Stimulated activated CD8-positive, alpha-beta memory T cell treated with anti-CD3 and anti-CD28 coated beads, Interleukin-12 subunit alpha, Interleukin-12 subunit beta, amount 100 ng/mL, for 24 hours (primary cell): Measurements from ENCODE around the gene TAMALIN.

Source experiments
- DNase-seq: peaks from one replicate; pipeline ENCODE4 v3.0.0-alpha.2; 2020; ENCODE audit errors: extremely low read depth

Gene TAMALIN

GRCh38 chr12:52055731-52056711, 49.3 kb downstream of the TAMALIN start:
- DNase-seq = no peak

DNA sequence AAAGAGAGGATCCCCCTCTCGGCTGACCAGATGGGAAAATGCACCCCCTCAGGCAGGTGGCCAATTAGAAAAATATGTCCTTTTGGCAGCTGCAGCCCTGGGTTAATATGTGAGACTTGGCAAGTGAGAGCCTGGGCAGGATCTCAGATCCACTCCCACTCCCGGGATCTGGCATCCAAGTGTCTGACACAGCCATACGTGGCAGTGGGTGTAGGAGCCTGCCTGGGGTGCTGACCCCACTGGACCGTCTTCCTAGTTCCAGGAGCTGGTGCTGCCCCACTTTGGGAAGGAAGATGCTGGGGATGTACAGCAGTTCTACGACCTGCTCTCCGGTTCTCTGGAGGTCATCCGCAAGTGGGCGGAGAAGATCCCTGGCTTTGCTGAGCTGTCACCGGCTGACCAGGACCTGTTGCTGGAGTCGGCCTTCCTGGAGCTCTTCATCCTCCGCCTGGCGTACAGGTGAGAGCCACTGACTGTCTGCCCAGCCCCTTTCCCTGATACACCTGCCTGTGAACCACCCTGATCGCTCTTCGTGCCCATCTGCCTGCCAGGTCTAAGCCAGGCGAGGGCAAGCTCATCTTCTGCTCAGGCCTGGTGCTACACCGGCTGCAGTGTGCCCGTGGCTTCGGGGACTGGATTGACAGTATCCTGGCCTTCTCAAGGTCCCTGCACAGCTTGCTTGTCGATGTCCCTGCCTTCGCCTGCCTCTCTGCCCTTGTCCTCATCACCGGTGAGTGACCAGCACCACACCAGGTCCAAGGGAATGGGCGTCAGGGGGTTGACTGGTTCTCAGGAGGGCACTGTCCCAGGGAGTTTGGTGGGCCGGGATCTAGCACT, 50.3 kb downstream of the TAMALIN start:
- no peak for DNase-seq

DNA sequence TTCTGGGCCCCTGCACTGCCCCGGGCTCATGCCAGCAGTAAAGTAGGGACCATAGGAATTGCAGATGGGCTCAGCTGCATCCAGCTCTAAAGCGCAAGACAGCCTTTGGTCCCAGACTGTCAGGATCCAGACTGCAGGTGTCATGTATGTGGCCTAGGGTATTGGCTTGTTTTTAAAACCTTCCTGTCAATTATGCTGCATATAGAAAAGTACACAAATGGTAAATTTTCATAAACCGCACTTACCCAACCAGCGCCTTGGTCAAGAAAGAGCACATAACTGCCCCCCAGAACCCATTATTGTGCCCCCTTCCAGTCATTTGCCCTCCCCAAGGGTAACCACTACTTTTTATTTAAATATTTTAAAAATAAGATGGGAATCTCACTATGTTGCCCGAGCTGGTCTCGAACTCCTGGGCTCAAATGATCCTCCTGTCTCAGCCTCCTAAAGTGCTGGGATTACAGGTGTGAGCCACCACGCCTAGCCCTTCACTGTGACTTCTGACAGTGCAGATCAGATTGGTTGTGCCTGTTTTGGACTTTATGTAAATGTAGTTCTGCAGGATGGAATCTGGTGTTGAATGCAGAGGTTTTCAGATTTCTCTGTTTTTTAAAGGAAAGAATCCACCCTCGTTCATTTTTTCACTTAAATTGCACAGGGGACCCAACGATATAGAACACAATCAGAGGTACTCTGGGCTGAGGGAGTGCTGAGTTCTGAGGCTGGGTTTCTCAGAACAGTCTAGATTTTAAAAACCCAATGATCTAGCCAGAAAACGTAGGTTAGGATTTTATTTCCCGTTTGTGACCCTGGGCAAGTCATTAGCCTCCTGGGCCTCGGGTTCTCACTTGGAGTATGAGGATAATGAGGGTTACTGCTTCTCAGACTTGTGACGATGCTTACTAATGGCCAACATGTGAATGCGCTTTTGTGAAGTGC, 51.2 kb downstream of the TAMALIN start:
- DNase-seq = no peak

GRCh38 chr12:52058631-52059361, 52.0 kb downstream of the TAMALIN start:
- DNase-seq = no peak

GRCh38 chr12:52059582-52060497, 53.1 kb downstream of the TAMALIN start:
- no peak for DNase-seq

GRCh38 chr12:52060498-52061177, 53.9 kb downstream of the TAMALIN start:
- DNase-seq = no peak

DNA sequence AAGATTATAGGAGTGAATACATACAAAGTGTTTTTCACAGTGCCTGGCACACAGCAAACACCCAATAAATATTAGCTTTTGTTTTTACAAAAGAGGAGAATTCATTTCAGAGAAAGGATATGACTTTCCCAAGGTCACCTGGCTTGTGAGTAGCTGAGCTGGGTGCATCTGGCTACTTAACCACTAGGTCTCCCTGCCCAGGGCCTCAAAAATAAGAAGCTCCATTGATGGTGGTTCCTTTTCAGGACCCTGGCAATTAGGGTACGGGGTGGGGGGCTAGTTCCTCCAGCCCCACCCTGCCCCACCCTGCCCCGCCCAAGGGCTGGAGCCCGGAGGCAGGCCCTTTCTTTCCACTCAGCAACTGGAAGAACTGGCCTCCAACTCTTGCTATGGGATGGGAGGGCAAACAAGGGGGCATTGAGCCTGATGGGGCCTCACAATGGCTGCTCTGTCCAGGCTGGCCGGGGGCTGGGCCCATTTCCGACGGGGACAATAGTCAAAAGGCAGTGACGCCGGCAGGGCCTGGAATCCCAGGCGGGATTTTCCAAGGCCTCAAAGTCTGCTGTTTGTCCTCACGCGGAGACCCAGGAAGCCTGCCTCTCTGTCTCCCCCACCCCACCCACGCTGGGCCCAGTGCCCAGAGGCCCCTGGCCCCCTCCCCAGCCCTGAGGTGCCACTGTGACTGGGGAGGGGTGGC, 54.9 kb downstream of the TAMALIN start:
- DNase-seq = no peak

GRCh38 chr12:52062167-52063081, 55.7 kb downstream of the TAMALIN start:
- no peak for DNase-seq

DNA sequence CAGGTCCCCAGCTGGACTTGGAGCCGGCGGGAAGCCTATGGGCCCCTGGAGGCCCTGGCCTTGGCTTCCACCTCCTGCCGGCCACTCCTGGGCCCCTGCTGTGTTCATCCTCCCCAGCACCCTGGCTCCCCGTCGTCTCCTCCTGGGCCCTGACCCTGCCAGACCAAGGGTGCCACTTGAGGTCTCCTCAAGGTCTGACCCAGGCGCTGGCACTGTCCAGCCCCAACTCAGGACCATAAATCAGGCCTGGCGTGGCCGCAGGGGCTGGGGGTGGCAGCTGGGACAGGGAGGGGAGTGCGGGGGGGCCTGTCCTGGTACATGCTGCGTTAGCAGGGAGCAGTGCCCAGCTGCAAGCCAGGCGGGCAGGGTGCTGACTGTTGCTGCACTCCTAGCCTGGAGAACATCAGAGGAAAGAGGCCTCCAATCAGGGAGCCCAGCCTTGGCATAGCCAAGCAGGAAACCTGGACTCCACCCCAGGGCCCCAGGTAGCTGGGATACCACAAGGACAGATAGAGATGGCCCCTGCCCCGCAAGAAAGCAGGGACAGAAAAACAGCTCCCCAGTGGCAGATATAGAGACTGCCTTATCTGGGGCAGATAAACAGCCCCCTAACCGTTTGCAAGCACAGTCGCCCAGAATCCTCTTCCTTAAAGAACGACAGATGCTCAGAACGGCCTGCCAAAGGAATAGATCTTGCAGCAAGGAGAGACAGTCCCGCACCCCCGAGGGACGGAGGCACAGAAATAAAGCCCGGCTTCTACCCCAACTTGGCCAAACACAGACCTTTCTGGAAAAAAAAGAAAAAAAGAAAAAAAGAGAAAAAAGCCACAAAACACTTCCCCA, 56.6 kb downstream of the TAMALIN start:
- no peak for DNase-seq

GRCh38 chr12:52063981-52064649, 57.4 kb downstream of the TAMALIN start:
- DNase-seq = no peak
